Fibroblast of skin of scalp (primary cell): Measurements from ENCODE around the gene AGR2. TPM values are rescaled to one million over a fixed set of nuclear protein-coding genes. Genes with fewer than 3 reads are reported as not detected.
"Not testable (repeated sequence)": the region's sequence is repeated elsewhere in the genome, so short reads cannot be mapped to it uniquely, and the experiment has no call there.

Experiments
- DNase-seq: peaks from one replicate; pipeline ENCODE4 v3.0.0-alpha.2; 2013
- polyA plus RNA-seq, 2 experiments: library from polyadenylated mRNA; unstranded; fragments of 120-200 nt; gene quantifications; one replicate each; pipeline ENCODE4 v1.2.1, GENCODE V29; 2013; ENCODE audit not compliant: insufficient read length in 2 of 2

Gene AGR2
- not detected for polyA plus RNA-seq (2013, experiment 1 of 2; ENCODE audit: insufficient read length)
- polyA plus RNA-seq (2013, experiment 2 of 2; ENCODE audit: insufficient read length) = 0.55 TPM

DNA sequence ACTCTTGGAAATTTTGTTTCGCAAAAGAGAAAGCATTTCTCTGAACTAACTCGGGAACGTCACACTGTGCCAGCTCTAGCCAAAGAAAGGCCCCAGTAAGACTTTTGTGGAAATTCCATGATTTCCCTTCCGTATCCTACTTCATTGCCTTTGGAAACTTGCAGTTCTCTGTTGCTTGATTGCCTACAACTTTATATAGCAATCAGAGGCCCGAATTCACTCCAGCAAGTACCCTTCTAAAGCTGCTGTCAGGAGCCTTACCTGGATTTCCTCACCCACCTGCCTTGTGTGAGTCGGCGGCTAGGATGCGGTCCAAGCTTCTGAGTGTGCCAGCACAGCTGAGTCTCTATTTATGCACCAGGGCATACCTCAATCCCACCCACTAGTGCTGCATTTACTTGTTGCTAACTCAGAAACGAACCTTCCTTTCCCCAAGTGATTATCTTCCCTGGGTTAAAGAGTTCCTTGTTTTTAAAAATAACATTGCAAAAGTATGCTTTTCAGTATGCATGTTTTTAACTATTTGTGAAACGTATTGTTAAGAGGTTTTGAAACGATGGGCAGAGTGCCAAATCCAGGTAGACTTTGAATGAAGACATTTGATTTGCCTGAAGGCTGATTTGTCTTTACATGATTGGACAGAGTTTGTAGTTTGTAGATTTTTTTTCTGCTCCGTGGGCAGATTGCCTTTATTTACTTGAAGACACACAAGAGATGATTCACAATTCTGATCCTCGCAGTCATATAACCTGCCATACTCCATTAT lies at the start of gene AGR2:
Gene AGR2, minus strand, starts transcription at position 326 of the 766 bp plus-strand sequence. CDS start 3,203 bp downstream, outside the sequence.
- no peak for DNase-seq

DNA sequence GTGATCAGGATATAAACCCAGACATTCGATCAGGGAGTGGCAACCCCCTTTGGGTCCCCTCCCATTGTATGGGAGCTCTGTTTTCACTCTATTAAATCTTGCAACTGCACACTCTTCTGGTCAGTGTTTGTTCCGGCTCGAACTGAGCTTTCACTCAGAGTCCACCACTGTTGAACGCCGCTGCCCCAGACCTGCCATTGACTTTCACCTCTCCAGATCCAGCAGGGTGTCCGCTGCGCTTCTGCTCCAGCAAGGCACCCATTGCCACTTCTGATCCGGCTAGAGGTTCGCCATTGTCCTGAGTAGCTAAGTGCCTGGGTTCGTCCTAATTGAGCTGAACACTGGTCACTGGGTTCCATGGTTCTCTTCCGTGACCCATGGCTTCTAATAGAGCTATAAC lies 48.4 kb upstream of the AGR2 start:
- DNase-seq = not testable (repeated sequence)

DNA sequence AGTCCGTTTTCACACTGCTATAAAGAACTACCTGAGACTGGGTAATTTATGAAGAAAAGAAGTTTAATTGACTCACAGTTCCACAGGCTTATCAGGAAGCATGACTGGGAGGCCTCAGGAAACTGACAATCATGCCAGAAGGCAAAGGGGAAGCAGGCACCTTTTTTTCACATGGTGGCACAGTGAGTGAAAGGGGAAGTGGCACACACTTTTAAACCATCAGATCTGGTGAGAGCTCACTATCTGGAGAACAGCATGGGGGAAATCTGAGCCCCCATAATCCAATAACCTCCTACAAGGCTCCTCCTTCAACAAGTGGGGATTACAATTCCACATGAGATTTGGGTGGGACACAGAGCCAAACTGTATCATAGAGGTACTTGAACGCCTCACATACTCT lies 47.0 kb upstream of the AGR2 start:
- no peak for DNase-seq

DNA sequence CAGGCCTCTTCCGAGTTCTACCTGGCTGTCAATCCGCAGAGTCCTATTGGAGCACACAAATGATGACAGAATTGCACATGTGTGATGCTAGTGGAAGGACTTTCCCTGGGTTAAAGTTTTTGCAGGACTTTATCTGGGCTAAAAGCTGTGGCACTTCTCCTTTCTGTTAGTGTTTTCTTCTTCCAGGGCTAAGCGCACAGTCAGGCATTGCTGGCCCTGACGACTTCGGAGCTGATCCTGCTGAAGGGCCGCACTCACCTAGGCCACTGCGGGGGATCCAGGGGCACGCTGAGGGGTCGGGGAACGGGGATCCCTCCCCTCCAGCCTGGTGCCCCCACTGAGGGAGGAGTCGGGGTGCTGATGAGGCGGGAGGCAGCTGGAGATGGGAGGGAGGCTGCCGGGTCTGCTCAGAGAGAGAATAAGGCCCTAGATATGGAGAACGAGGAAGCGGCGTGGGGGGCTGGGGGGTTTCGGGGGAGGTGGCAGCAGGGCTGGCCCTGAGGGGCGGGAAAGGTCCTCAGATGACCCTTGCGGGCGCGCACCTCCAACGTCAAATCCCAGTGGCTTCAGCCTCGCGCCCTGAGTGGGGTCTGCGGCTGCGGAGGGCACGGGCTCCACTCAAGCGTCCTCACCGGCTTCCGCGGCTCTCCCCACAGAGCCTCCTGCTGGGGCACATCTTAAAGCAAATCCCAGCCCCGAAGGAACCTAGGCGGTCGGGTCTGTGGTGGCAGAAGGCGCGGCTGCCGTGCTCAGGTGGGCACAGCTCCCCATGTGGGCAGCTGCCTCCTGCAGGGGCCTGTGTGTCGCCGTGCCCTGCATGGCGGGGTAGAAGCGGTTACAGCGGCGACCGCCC lies 46.0 kb upstream of the AGR2 start:
- no peak for DNase-seq

DNA sequence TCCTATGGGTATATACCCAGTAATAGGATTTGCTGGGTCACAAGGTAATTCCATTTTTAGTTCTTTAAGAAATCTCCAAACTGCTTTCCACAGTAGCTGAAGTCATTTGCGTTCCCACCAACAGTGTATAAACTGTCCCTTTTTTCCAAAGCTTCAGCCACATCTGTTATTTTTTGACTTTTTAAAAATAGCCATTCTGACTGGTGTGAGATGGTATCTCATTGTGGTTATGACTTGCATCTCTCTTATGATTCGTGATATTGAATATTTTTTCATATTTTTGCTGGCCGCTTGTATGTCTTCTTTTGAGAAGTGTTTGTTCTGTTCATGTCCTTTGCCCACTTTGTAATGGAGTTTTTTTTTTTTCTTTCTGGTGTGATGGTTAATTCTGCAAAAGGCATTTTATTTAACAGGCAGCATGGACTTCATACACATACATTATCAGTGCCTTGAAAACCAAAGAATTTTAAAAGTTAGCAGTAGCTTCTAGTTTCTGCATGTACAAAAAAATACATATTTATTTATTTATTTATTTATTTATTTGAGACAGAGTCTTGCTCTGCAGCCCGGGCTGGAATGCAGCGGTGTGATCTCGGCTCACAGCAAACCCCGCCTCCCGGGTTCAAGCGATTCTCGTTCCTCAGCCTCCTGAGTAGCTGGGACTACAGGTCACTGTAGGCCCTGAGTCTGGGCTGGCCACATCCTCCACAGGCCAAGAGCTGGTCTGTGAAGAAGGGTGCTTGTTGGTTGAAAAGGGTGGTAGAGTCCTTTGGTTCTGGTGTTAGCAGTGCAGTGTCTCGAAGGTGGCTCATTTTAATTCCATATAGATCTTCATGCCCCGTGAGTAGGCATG lies 44.7 kb upstream of the AGR2 start:
- peak; percentile 5 for DNase-seq

DNA sequence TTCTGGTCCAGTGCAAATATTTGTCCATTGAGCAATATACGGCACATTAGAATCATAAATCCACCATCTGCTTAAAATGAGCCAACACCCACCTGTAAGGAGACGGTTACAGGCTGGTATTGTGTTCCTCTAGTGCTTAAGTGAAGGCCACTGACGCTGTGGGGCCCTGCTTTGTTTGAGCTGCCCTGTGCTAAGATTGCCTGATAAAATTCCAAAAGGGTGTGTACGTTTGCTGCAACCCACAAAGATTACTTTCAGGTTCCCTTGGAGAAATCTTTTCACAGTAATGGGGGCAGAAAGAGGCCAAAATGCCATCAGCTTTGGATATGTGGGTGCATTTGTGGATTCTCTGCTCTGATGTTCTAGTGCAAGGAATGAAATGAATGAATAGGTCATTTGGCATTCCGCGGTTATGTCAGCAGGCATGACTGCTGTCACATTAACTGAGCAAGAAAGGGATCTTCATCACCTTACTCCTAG lies 42.6 kb upstream of the AGR2 start:
- peak; percentile 7 for DNase-seq

DNA sequence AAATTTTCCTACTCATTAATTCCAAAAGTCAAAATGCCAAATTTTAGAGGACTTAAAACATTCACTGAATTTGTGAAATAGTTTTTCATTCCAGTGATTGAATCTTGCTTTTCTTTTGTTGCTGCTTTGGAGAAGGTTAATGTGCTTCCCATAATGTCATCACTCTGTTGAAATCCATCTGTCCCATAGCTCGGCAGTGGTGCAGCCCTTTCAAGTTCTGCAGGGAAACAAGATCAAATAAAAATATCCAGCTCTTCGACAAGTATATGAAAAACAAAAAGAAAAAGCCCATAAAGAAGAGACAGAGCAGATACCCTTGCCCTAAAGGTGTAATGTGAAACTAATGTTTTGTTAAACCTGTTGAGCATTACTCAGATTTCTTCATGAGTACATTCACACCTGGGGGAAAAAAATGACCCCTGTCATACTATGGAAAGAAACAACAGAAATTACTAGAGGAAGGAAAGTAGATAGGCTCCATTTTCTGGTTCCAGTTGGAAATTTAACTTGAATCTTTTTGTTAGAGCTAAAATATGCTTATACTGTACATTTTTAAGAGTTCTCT lies 41.9 kb upstream of the AGR2 start:
- no peak for DNase-seq

DNA sequence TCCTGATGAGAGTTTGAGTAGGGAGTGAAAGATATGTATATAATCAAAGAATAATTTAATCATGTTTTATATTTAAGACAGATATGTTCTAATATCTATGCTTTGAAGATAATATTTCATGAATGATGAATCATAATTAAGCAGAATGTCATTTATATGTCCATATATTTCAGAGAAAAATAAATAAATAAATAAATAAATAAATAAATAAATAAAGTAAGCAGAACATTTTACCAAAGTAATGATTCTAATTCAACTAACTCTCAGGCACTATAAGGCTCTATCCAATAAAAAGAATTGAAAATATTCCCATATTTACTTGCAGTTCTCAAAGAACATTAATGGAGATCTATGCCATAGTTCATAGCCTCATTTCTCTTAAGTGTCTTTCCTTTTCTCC lies 40.9 kb upstream of the AGR2 start:
- no peak for DNase-seq

DNA sequence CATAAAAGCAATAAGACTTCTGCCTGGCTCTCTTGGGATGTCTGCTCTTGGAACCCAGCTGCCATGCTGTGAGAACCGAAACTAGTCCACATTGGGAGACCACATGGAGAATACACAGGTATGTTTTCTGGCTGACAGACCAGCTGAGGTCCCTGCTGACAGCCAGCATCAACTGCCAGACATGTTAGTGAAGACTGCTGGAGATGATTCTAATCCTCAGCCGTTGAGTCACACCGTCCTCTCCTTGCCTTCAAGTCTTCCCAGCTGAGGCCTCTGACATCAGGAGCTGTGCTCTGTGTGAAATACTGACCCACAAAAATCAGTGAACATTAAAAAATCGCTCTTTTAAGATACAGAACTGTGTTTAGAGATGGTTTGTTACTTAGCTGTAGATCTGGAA lies 36.9 kb upstream of the AGR2 start:
- peak; percentile 81 for DNase-seq

DNA sequence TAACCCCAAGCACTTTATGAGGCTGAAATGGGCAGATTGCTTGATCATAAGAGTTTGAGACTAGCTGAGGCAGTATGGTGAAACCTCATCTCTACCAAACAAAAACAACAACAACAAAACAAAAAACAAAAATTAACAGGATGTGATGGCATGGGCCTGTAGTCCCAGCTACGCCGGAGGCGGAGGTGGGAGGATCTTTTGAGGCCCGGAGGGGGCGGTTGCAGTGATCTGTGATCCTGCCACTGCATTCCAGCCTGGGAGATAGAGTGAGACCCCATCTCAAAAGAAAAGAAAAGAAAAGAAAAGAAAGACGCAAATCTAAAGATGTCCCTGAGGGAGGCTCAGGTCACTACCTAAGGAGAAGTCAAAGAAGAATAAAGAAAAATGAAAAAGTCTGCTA lies 35.3 kb upstream of the AGR2 start:
- no peak for DNase-seq

DNA sequence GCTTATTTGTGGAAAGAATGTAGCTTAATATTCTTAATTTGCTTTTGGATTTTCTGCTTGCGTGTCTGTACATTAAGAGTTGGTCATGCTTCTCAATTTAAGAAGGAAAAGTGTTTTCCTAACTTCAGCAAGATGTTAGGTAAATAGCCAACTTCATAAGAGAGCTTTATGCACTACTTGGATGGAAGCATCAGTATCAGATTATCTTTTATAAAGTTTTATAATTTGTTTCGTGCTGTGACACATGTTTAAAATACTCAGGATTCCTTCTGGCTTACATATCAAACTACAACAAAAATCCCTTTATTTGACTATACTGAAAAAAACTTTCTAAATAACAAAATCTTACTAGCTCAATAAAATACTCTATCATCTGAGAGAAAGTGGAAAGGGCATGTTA lies 34.8 kb upstream of the AGR2 start:
- peak; percentile 63 for DNase-seq

DNA sequence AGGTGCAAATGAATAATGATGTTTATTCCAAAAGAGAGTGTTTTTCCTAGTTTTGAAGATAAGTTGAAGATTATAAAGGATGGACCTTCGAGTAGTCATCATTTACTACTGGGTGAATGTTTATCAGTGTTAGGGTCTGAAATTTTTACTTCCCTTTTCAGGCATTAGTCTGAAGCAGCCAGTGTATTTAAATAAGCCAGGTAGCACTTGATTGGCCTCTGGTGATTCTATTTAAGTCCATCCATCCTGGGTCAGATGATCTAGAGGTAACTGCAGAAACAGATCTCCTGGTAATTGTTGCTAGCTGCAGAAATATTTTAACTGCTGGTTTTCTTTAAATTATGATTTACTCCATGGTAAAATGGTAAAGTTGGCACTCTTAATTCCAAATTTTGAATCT lies 34.1 kb upstream of the AGR2 start:
- no peak for DNase-seq

DNA sequence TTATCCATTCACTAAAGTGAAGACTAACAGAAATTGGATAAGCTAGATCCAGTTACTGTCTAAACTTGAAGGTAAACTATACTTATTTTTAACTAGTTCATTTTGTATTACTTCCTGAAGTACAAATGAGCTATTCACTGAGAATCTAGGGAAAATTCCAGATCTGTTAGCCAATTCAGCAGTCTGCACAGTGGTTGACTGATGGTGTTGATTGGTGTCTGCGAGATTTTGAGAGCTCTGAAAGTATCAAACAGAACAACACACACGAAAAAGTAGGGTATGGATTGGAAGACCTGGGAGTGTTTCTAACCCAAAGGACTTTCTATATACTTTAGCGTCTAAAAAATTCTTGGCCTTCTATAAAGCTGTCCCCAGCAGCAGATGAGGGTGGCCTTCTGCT lies 33.6 kb upstream of the AGR2 start:
- DNase-seq = peak; percentile 29

DNA sequence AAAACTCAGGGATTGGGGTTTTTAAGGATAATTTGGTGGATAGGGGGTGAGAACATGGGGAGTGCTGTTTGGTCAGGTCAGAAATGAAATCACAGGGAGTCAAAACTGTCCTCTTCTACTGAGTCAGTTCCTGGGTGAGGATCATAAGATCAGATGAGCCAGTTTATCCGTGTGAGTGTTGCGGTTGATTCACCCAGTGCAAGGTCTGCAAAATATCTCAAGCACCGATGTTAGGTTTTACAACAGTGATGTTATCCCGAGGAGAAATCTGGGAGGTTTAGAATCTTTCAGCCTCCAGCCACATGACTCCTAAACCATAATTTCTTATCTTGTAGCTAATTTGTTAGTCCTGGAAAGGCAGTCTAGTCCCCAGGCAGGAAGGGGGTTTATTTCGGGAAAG lies 31.7 kb upstream of the AGR2 start:
- no peak for DNase-seq

DNA sequence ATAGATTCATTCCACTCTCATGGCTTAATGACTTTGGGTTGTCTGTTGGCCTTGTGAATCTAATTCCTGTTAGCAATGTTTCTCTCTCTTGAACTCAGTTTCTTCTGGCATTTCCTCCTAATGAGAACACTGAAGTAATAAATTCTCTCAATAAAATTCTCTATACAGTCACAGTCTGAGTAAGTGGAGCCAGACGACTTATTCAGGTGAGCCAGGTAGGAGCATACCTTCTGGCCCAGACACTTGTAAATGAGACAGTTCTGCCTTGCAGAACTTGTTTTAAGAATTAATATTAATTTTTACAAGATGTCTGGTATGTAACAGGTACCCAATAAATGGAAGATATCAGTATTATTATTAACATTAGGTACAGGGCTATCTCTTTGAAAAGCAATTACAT lies 28.6 kb upstream of the AGR2 start:
- no peak for DNase-seq

DNA sequence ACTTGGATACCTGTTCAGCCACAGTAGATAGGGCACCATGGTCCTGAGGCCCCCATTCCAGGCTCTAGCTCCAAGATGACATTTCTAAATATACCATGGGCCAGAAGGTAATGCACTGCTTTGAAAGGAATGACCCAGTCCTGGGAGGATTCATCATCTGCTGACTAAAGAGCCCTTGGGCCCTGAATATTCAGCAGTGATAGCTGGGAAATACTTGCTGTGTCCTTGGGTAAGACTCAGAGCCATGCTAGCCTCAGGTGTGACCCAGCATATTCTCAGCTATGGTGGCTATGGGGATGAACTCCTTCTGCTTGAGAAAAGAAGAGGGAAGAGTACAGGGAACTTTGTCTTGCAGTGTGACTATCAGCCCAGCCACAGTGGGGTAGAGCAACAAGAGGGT lies 21.3 kb upstream of the AGR2 start:
- DNase-seq = no peak

DNA sequence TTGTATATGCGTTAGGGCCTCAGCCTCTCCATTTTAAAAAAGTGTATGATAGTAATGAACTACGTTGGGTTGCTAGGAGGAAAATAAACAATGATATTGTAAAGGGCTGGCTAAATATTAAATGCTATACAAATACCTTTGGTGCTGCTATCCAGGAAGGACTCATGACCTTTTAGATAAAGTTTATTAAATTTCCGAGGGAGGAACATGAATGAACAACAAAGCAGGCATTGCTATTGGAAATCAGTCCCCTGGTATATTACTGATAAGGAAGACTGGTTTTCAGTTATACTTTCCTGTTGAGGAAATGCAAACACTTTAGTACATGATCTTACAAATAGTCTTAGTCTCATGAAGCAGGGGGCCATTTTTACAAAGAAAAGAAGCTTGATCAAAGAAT lies 17.2 kb upstream of the AGR2 start:
- no peak for DNase-seq

DNA sequence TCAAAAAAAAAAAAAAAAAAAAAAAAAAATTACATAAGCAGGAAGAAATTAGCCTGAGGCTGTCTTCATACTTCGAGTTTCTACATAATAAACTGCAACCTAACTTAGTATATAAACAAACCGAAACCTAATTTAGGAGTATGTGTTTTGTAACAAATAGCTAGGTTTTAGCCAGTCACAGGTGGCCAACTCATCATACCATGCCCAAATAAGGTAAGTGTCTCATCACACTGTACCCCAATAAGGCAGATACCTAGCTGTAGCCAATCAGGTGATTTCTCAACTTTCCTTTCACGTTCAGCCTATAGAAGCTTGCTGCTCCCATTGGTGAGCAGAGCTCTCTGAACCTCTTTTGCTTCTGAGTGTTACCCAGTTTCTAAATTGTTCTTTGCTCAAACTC lies 13.9 kb upstream of the AGR2 start:
- DNase-seq = no peak

DNA sequence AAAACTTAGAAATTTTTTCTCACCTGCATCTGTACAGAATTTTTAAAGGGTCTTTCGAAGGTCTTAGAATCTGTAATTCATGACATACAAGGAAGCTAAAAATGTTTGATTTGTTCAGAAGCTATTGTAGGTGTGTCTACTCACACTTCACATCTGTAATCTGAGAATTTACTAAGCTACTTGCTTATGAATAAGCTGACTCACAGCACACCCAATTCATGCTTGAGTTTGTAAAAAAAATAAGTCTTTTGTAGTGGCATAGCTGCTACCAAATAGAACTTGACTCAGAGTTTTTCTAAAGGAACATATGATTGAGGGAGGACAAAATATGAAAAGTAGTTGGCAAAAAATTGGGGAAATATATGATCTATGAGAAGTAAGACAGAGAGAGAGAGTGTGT lies 12.7 kb upstream of the AGR2 start:
- peak; percentile 29 for DNase-seq

DNA sequence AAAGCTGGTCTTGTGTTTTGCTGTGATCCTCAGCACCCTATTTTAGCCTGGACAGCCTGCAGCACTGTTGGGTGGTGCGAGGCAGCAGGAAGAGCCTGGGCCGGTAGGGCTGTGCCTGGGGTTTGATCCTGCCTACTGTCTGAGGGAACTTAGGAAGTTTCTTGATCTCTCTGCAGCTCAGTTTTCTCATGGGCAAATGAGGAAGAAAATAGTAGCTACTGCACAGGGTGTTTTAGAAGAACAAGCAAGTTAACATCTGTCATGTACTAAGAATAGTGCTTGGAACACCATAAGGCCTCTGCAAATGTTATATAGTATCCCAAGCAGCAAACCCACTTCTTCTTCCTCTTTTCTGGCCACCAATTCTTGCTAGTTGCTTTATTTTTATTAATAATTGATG lies 12.0 kb upstream of the AGR2 start:
- no peak for DNase-seq

DNA sequence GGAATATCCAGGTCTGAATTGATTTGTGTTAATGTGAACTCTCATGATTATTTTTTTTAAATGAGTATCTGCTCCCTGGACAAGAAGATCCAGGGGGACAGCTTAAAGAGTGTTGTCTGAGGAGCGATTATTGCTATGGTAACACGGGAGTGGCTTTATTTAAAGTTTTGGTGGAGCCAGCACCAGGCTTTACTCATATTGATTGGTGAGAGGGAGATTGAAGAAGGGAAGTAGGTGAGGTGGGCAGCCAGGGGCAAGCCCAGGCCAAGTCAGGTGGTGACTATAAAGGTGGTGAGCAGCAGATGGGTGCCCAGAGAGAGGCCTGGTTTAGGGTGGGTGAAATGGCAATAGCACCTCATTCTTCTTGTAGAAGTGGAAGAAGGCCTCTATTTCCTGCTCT lies 10.2 kb upstream of the AGR2 start:
- DNase-seq = no peak

DNA sequence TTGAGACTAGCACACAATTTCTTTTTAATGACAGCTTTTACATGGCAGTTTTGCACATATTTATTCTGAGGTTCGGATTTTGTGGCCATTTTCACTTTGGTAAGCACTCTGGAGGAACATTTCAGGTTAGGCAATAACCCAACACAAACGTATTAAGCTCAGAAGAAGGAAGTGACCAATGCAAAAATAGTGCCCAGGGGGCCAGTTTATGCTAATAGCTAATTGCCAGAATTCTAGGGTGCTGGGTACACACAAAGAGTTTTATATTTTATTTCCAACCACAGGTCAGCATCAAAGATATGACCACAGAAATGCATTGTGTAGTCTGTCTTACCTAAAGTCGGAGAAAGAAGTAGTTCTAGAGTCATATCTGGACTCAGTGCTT lies 8.4 kb upstream of the AGR2 start:
- no peak for DNase-seq
